ENCODE data around the gene ADAMTS4.

DNA sequence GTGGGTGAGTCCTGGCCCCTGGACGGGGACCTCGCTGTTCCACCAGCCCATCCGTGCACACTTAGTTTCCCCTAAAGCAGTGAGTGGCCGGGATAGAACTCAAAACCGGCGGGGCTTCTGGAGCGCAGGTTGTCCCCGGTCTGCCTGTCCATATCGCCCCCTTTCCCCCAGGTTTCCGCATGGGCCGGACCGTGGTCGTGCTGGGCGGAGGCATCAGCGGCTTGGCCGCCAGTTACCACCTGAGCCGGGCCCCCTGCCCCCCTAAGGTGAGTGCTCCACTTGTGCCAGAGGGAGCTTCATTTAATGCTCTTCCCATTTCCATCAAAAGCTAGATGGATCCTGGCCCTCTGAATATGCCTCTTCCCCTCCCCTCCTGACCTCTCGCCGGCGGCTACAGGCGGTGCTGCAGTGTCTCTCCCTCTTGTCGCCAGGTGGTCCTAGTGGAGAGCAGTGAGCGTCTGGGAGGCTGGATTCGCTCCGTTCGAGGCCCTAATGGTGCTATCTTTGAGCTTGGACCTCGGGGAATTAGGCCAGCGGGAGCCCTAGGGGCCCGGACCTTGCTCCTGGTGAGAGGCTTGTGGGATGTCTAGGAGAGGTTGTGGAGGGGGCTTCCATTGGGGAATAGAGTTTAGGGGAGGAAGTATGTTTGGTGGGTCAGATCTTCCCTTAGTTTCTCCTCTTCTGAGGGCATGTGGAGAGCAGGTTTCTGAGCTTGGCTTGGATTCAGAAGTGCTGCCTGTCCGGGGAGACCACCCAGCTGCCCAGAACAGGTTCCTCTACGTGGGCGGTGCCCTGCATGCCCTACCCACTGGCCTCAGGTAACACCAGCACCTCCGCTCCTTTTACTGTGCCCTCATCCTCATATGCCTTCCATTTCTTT, 31.9 kb downstream of the ADAMTS4 start:
- TF ChIP-seq, protein P1, sequence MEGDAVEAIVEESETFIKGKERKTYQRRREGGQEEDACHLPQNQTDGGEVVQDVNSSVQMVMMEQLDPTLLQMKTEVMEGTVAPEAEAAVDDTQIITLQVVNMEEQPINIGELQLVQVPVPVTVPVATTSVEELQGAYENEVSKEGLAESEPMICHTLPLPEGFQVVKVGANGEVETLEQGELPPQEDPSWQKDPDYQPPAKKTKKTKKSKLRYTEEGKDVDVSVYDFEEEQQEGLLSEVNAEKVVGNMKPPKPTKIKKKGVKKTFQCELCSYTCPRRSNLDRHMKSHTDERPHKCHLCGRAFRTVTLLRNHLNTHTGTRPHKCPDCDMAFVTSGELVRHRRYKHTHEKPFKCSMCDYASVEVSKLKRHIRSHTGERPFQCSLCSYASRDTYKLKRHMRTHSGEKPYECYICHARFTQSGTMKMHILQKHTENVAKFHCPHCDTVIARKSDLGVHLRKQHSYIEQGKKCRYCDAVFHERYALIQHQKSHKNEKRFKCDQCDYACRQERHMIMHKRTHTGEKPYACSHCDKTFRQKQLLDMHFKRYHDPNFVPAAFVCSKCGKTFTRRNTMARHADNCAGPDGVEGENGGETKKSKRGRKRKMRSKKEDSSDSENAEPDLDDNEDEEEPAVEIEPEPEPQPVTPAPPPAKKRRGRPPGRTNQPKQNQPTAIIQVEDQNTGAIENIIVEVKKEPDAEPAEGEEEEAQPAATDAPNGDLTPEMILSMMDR (IDR thresholded peaks at IDR 0.05), result no peak
- no peak for TF ChIP-seq EZH2 (IDR thresholded peaks at IDR 0.05; ENCODE audit: borderline replicate concordance, insufficient read depth, low read depth, low read length, poor library complexity, severe bottlenecking)

All from B cell (primary cell).